TTC549 (cell line): Measurements from ENCODE around the gene BST2.
"Not testable (repeated sequence)": the region's sequence is repeated elsewhere in the genome, so short reads cannot be mapped to it uniquely, and the experiment has no call there.

ENCODE experiments used
- FAIRE-seq: peaks from 2 replicates; lab custom pipeline; 2012; peaks lifted over from hg19 to GRCh38; lab: Jason Lieb, UNC

Gene BST2

GRCh38 chr19:17389957-17390664 is 15.3 kb downstream of the BST2 start:
- no peak for FAIRE-seq

- no peak for FAIRE-seq
Observed at GRCh38 chr19:17389288-17389687, 16.1 kb downstream of the BST2 start.

GRCh38 chr19:17385878-17386611 is 19.4 kb downstream of the BST2 start:
- FAIRE-seq: no peak

GRCh38 chr19:17380426-17381138 is 24.8 kb downstream of the BST2 start:
- FAIRE-seq: no peak

- no peak for FAIRE-seq
Observed at GRCh38 chr19:17379221-17379631, 26.2 kb downstream of the BST2 start.

GRCh38 chr19:17378271-17378670 is 27.2 kb downstream of the BST2 start:
- FAIRE-seq: no peak

- no peak for FAIRE-seq
Observed at GRCh38 chr19:17376935-17377600, 28.4 kb downstream of the BST2 start, which contains the start of gene PLVAP. Gene PLVAP (minus strand): TSS chr19:17377342. CDS start chr19:17377288, 54 bp downstream.

GRCh38 chr19:17370026-17370587 is 35.3 kb downstream of the BST2 start:
- no peak for FAIRE-seq

- no peak for FAIRE-seq
Observed at GRCh38 chr19:17365361-17365760, 40.1 kb downstream of the BST2 start.

GRCh38 chr19:17363852-17364605 is 41.4 kb downstream of the BST2 start:
- not testable (repeated sequence) for FAIRE-seq

GRCh38 chr19:17359905-17360800 is 45.3 kb downstream of the BST2 start:
- no peak for FAIRE-seq

- FAIRE-seq: no peak
Observed at GRCh38 chr19:17358395-17358794, 47.0 kb downstream of the BST2 start.

- no peak for FAIRE-seq
Observed at GRCh38 chr19:17357724-17358123, 47.7 kb downstream of the BST2 start.

GRCh38 chr19:17357078-17357666 is 48.3 kb downstream of the BST2 start:
- FAIRE-seq: no peak

- no peak for FAIRE-seq
Observed at GRCh38 chr19:17353386-17353785, 52.0 kb downstream of the BST2 start.
